ENCODE data around the gene GINS2. TPM values are rescaled to one million over a fixed set of nuclear protein-coding genes. Genes with fewer than 3 reads are reported as not detected.

GINS2 gene
- total RNA-seq, 1 experiment from 2014 or later: 20.2 TPM

- intact Hi-C loops (cut with micrococcal nuclease; ENCODE audit: unreplicated experiment): no loop called here
- Histone ChIP-seq H3K27me3 (ENCODE audit: insufficient read depth, low read depth) (no peaks in the 10 kb centered on the region), H3K36me3 (ENCODE audit: low read depth) (peaks cover 18% of the 10 kb centered on the region; the same call in 1 of the 2 replicates), H3F3A (ENCODE audit: insufficient read depth, low read depth) (peaks cover 26% of the 10 kb centered on the region; the same call in 1 of the 2 replicates), H3K9me2 (ENCODE audit: insufficient read depth) (no peaks in the 10 kb centered on the region), H4K20me1 (ENCODE audit: insufficient read depth) (peaks cover 37% of the 10 kb centered on the region), H2AFZ (no peak overlapping the region), H3K4me2 (no peak overlapping the region), H3K27ac (no peak overlapping the region), H3K4me1 (replicated peaks; ENCODE audit: insufficient read depth) (no peaks in the 10 kb centered on the region), H3K4me3 (no peak overlapping the region), H3K9me3 (ENCODE audit: insufficient read depth, low read depth) (no peaks in the 10 kb centered on the region), H3K79me2 (ENCODE audit: low read depth) (no peaks in the 10 kb centered on the region)
- no TSS peak for BruUV-seq (replicated peaks)
- no peak for TF ChIP-seq CTCF (conservative IDR thresholded peaks at IDR 0.05)
- TF ChIP-seq EZH2 (IDR thresholded peaks at IDR 0.05; ENCODE audit: low read depth): no peak
- DNase-seq: no peak
- CTCF ChIA-PET: no interaction called here
- POLR2A ChIA-PET (ENCODE audit: unreplicated experiment): interaction anchor here (0.6 kb wide), 1 partner anchor 40 kb away, joined by 3 read pairs; no protein-coding TSS in a partner anchor
Measured at GRCh38 chr16:85661740-85662481, 26.8 kb downstream of the GINS2 start.

GRCh38 chr16:85660843-85661739 is 27.7 kb downstream of the GINS2 start:
- no peak overlapping the region for H2AFZ ChIP-seq
- peaks cover 13% of the 10 kb centered on the region for H3K36me3 ChIP-seq (ENCODE audit: low read depth)
- no peak overlapping the region for H3K4me2 ChIP-seq
- no peaks in the 10 kb centered on the region for H3K27me3 ChIP-seq (ENCODE audit: insufficient read depth, low read depth)
- no peak overlapping the region for H3K4me3 ChIP-seq
- DNase-seq: no peak
- intact Hi-C loops (cut with micrococcal nuclease; ENCODE audit: unreplicated experiment): no loop called here
- no TSS peak for BruUV-seq (replicated peaks)
- peaks cover 33% of the 10 kb centered on the region for H4K20me1 ChIP-seq (ENCODE audit: insufficient read depth)
- POLR2A ChIA-PET (ENCODE audit: unreplicated experiment): no interaction called here
- no peaks in the 10 kb centered on the region for H3K79me2 ChIP-seq (ENCODE audit: low read depth)
- no peak overlapping the region for H3K27ac ChIP-seq
- H3K4me1 ChIP-seq (replicated peaks; ENCODE audit: insufficient read depth): no peaks in the 10 kb centered on the region
- H3F3A ChIP-seq (ENCODE audit: insufficient read depth, low read depth): peaks cover 19% of the 10 kb centered on the region; the same call in 1 of the 2 replicates
- no peaks in the 10 kb centered on the region for H3K9me2 ChIP-seq (ENCODE audit: insufficient read depth)
- CTCF ChIA-PET: no interaction called here
- TF ChIP-seq CTCF (conservative IDR thresholded peaks at IDR 0.05): no peak
- no peak for TF ChIP-seq EZH2 (IDR thresholded peaks at IDR 0.05; ENCODE audit: low read depth)
- no peaks in the 10 kb centered on the region for H3K9me3 ChIP-seq (ENCODE audit: insufficient read depth, low read depth)

- Histone ChIP-seq H3K9me2 (ENCODE audit: insufficient read depth) (no peaks in the 10 kb centered on the region), H3K4me1 (replicated peaks; ENCODE audit: insufficient read depth) (no peaks in the 10 kb centered on the region), H3K79me2 (ENCODE audit: low read depth) (no peaks in the 10 kb centered on the region), H3F3A (ENCODE audit: insufficient read depth, low read depth) (peaks cover 21% of the 10 kb centered on the region; the same call in 1 of the 2 replicates), H4K20me1 (ENCODE audit: insufficient read depth) (peaks cover 42% of the 10 kb centered on the region), H3K27me3 (ENCODE audit: insufficient read depth, low read depth) (no peaks in the 10 kb centered on the region), H2AFZ (no peak overlapping the region), H3K27ac (no peak overlapping the region), H3K9me3 (ENCODE audit: insufficient read depth, low read depth) (no peaks in the 10 kb centered on the region), H3K4me2 (no peak overlapping the region), H3K4me3 (no peak overlapping the region), H3K36me3 (ENCODE audit: low read depth) (peaks cover 16% of the 10 kb centered on the region)
- ChIA-PET CTCF (interaction anchor here (0.6 to 0.7 kb wide), 3 partner anchors 59 to 400 kb away, joined by 3 to 10 read pairs (median 4); no protein-coding TSS in a partner anchor), POLR2A (ENCODE audit: unreplicated experiment) (no interaction called here)
- BruUV-seq (replicated peaks): no TSS peak
- DNase-seq: peak in 1 of 2 experiments; percentile 68
- intact Hi-C loops (cut with micrococcal nuclease; ENCODE audit: unreplicated experiment): loop anchor here (1.0 kb wide), 1 partner anchor 100 kb away; no protein-coding TSS in a partner anchor
- TF ChIP-seq EZH2 (IDR thresholded peaks at IDR 0.05; ENCODE audit: low read depth): no peak
- peak; percentile 88 for TF ChIP-seq CTCF (conservative IDR thresholded peaks at IDR 0.05)
Measured at GRCh38 chr16:85659805-85660511, 28.8 kb downstream of the GINS2 start.
